ENCODE measurements around the gene FHIT.

DNA sequence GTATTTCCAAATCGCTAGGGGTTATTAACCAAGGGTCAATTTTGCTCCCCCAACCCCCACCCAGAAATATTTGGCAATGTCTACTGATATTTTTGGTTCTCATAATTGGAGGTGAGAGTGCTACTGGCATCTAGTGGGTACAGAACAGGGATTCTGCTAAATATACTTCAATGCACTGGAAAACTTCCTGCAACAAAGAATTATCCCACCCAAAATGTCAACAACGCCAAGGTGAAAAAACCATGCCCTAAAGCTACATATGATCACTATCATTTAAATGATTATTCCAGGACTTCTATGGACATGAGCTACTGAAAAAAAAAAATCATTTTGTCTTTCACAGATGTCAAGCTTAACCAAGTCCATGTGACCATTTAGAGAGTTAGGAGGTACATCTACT, 867.9 kb downstream of the FHIT start:
- TF ChIP-seq, protein P1, sequence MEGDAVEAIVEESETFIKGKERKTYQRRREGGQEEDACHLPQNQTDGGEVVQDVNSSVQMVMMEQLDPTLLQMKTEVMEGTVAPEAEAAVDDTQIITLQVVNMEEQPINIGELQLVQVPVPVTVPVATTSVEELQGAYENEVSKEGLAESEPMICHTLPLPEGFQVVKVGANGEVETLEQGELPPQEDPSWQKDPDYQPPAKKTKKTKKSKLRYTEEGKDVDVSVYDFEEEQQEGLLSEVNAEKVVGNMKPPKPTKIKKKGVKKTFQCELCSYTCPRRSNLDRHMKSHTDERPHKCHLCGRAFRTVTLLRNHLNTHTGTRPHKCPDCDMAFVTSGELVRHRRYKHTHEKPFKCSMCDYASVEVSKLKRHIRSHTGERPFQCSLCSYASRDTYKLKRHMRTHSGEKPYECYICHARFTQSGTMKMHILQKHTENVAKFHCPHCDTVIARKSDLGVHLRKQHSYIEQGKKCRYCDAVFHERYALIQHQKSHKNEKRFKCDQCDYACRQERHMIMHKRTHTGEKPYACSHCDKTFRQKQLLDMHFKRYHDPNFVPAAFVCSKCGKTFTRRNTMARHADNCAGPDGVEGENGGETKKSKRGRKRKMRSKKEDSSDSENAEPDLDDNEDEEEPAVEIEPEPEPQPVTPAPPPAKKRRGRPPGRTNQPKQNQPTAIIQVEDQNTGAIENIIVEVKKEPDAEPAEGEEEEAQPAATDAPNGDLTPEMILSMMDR (conservative IDR thresholded peaks at IDR 0.05; ENCODE audit: low read depth, low read length): no peak
- TF ChIP-seq FOS (IDR thresholded peaks at IDR 0.05; ENCODE audit: low read depth, low read length): no peak
- no peak for TF ChIP-seq POLR2A (IDR thresholded peaks at IDR 0.05; ENCODE audit: low read depth, low read length)
- no peak for TF ChIP-seq BHLHE40 (IDR thresholded peaks at IDR 0.05; ENCODE audit: low read depth, low read length)
- TF ChIP-seq MAFK (IDR thresholded peaks at IDR 0.05; ENCODE audit: low read depth, low read length): no peak
- TF ChIP-seq CEBPB (IDR thresholded peaks at IDR 0.05; ENCODE audit: low read depth, low read length): no peak
- TF ChIP-seq RAD21 (IDR thresholded peaks at IDR 0.05; ENCODE audit: low read length): no peak
- TF ChIP-seq, protein P2, sequence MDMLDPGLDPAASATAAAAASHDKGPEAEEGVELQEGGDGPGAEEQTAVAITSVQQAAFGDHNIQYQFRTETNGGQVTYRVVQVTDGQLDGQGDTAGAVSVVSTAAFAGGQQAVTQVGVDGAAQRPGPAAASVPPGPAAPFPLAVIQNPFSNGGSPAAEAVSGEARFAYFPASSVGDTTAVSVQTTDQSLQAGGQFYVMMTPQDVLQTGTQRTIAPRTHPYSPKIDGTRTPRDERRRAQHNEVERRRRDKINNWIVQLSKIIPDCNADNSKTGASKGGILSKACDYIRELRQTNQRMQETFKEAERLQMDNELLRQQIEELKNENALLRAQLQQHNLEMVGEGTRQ (IDR thresholded peaks at IDR 0.05; ENCODE audit: low read depth, low read length): no peak
- TF ChIP-seq MAZ (IDR thresholded peaks at IDR 0.05; ENCODE audit: borderline replicate concordance, low read depth, low read length): no peak
- TF ChIP-seq, protein P3, sequence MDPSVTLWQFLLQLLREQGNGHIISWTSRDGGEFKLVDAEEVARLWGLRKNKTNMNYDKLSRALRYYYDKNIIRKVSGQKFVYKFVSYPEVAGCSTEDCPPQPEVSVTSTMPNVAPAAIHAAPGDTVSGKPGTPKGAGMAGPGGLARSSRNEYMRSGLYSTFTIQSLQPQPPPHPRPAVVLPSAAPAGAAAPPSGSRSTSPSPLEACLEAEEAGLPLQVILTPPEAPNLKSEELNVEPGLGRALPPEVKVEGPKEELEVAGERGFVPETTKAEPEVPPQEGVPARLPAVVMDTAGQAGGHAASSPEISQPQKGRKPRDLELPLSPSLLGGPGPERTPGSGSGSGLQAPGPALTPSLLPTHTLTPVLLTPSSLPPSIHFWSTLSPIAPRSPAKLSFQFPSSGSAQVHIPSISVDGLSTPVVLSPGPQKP (IDR thresholded peaks at IDR 0.05; ENCODE audit: borderline replicate concordance, low read depth, low read length): no peak
- no peak for TF ChIP-seq RCOR1 (IDR thresholded peaks at IDR 0.05; ENCODE audit: insufficient replicate concordance, low read length)
- no peak for TF ChIP-seq MXI1 (IDR thresholded peaks at IDR 0.05; ENCODE audit: borderline replicate concordance, low read depth, low read length)
